ENCODE results near the gene LSM7. TPM values are rescaled to one million over a fixed set of nuclear protein-coding genes. Genes with fewer than 3 reads are reported as not detected.

Gene LSM7
- total RNA-seq, 4 donors from 2014 or later = 97.8 to 163 (median 128) TPM

- Histone ChIP-seq H3K36me3 (peaks cover 0 to 10% (median 0%) of the 10 kb centered on the region in 3 donors), H3K4me3 (no peak overlapping the region), H3K4me1 (peaks cover 7 to 26% (median 17%) of the 10 kb centered on the region in 3 donors), H3K9me3 (no peaks in the 10 kb centered on the region), H3K27me3 (peaks cover 0 to 20% (median 0%) of the 10 kb centered on the region in 4 donors), H3K27ac (no peak overlapping the region)
- intact Hi-C loops (cut with DNase I) = loop anchor here (10.0 kb wide), 2 partner anchors 114 to 344 kb away; no protein-coding TSS in a partner anchor
- WGBS, 2 donors = 49 to 73% methylated on average over 11 to 12 of the region's 26 CpGs
- TF ChIP-seq, protein P1, sequence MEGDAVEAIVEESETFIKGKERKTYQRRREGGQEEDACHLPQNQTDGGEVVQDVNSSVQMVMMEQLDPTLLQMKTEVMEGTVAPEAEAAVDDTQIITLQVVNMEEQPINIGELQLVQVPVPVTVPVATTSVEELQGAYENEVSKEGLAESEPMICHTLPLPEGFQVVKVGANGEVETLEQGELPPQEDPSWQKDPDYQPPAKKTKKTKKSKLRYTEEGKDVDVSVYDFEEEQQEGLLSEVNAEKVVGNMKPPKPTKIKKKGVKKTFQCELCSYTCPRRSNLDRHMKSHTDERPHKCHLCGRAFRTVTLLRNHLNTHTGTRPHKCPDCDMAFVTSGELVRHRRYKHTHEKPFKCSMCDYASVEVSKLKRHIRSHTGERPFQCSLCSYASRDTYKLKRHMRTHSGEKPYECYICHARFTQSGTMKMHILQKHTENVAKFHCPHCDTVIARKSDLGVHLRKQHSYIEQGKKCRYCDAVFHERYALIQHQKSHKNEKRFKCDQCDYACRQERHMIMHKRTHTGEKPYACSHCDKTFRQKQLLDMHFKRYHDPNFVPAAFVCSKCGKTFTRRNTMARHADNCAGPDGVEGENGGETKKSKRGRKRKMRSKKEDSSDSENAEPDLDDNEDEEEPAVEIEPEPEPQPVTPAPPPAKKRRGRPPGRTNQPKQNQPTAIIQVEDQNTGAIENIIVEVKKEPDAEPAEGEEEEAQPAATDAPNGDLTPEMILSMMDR (IDR thresholded peaks at IDR 0.05) = no peak
- no peak for TF ChIP-seq POLR2A (IDR thresholded peaks at IDR 0.05)
- DNase-seq = no peak
Observed at GRCh38 chr19:2280633-2281264, 47.6 kb downstream of the LSM7 start.

DNA sequence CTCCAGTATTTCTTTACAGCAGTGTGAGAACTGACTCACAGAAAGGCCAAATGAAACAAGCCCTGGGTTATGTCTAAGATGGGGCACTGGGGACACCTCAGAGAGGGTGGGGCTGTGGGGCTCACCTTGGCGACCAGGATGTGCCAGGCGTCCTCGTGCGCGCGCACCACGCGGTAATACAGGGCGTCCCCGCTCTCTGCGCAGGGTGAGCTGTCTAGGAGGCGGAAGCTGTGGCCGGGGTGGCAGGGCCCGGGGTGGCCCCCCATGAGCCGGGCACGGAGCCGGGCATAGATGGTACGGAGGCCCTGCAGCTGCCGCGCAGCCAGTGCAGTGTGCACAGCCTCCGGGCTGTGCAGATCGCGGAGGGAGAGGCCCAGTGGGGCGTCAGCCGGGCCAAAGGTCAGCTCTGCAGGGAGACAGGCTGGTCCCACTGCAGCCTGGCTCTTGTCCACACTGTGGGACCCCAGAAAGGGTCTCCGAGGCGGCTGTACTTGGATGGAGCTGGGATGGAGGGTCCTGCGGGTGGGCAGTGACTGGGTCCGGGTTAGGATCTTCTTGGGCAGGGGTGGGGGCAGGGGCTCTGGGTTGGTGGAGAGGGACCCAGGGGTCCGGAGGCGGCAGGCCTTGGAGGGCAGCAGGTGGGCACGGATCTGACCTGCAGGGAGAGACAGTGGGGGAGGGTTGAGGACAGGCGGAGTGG lies 49.8 kb downstream of the LSM7 start:
- no peak overlapping the region for H3K4me3 ChIP-seq
- H3K4me1 ChIP-seq = peaks cover 25 to 48% (median 33%) of the 10 kb centered on the region in 3 donors
- peaks cover 0 to 23% (median 0%) of the 10 kb centered on the region in 3 donors for H3K36me3 ChIP-seq
- intact Hi-C loops (cut with DNase I) = no loop called here
- H3K27ac ChIP-seq = no peak overlapping the region
- DNase-seq = no peak
- peaks cover 0 to 18% (median 0%) of the 10 kb centered on the region in 4 donors for H3K27me3 ChIP-seq
- H3K9me3 ChIP-seq = no peaks in the 10 kb centered on the region
- TF ChIP-seq, protein P1 (IDR thresholded peaks at IDR 0.05) = no peak
- no peak for TF ChIP-seq POLR2A (IDR thresholded peaks at IDR 0.05)
- WGBS, 2 donors = 80% methylated on average over 15 of the region's 33 CpGs; no CpG with 5 or more reads in 1 of the 2 donors

GRCh38 chr19:2277138-2277537 lies 51.2 kb downstream of the LSM7 start:
- Histone ChIP-seq H3K27me3 (peaks cover 0 to 6% (median 0%) of the 10 kb centered on the region in 4 donors), H3K4me1 (peaks cover 39 to 53% (median 43%) of the 10 kb centered on the region in 3 donors), H3K36me3 (peaks cover 8 to 38% (median 9%) of the 10 kb centered on the region in 3 donors), H3K4me3 (no peak overlapping the region), H3K9me3 (no peaks in the 10 kb centered on the region), H3K27ac (no peak overlapping the region)
- TF ChIP-seq, protein P1 (IDR thresholded peaks at IDR 0.05) = no peak
- TF ChIP-seq POLR2A (IDR thresholded peaks at IDR 0.05) = no peak
- intact Hi-C loops (cut with DNase I) = no loop called here
- WGBS, 2 donors = 71 to 79% methylated on average over 9 of the region's 9 CpGs
- DNase-seq = no peak

GRCh38 chr19:2276429-2276986 lies 51.9 kb downstream of the LSM7 start:
- Histone ChIP-seq H3K27ac (peak overlapping the region in 2 of 4 donors; percentile 5 to 50), H3K9me3 (no peaks in the 10 kb centered on the region), H3K4me1 (peaks cover 43 to 53% (median 45%) of the 10 kb centered on the region in 3 donors), H3K27me3 (no peaks in the 10 kb centered on the region), H3K36me3 (peaks cover 10 to 44% (median 14%) of the 10 kb centered on the region in 3 donors), H3K4me3 (no peak overlapping the region)
- TF ChIP-seq, protein P1 (IDR thresholded peaks at IDR 0.05) = no peak
- intact Hi-C loops (cut with DNase I) = no loop called here
- DNase-seq = no peak
- WGBS, 2 donors = 91 to 92% methylated on average over 19 of the region's 28 CpGs
